ENCODE measurements around the gene RNF114. TPM values are rescaled to one million over a fixed set of nuclear protein-coding genes. Genes with fewer than 3 reads are reported as not detected.

The RNF114 gene
- total and polyA plus RNA-seq, 4 donors: 37.6 to 69.7 (median 60.0) TPM

DNA sequence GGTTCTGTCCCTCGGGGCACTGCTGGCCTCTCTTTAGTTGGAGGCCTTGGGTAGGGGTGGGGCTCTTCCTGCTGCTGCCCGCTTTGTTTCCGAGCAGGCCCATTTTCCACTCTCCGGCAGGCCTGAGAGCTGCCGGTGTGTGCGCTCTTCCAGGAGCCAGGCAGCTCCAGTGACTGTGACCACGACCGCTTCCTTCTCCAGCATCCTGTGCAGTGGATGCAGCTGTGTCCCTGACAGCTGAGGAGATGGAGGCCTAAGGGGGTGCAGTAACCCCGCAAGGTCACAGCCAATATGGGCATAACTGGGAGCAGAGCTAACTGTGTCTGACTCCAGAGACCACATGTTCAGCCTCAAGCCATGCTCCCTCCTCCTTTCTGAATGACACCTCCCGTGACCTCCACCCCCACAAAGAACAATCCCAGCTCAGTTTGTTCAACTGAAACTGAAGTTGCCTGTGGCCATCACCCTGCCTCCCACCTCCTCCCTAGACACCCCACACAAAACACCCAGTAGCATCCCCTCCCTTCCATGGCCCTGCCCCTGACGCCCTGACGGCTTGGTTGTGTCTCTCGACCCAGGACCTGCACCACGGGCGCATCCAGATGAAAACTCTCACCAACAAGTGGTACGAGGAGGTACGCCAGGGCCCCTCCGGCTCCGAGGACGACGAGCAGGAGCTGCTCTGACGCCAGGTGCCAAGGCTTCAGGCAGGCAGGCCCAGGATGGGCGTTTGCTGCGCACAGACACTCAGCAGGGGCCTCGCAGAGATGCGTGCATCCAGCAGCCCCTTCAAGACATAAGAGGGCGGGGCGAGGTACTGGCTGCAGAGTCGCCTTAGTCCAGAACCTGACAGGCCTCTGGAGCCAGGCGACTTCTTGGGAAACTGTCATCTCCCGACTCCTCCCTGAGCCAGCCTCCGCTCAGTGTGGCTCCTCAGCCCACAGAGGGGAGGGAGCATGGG, 48.7 kb upstream of the RNF114 start:
- ATAC-seq (ENCODE audit: insufficient read depth, low FRiP score) (no peak), DNase-seq (peak in 1 of 3 donors; percentile 52)
- TF ChIP-seq, protein P1, sequence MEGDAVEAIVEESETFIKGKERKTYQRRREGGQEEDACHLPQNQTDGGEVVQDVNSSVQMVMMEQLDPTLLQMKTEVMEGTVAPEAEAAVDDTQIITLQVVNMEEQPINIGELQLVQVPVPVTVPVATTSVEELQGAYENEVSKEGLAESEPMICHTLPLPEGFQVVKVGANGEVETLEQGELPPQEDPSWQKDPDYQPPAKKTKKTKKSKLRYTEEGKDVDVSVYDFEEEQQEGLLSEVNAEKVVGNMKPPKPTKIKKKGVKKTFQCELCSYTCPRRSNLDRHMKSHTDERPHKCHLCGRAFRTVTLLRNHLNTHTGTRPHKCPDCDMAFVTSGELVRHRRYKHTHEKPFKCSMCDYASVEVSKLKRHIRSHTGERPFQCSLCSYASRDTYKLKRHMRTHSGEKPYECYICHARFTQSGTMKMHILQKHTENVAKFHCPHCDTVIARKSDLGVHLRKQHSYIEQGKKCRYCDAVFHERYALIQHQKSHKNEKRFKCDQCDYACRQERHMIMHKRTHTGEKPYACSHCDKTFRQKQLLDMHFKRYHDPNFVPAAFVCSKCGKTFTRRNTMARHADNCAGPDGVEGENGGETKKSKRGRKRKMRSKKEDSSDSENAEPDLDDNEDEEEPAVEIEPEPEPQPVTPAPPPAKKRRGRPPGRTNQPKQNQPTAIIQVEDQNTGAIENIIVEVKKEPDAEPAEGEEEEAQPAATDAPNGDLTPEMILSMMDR (IDR thresholded peaks at IDR 0.05; ENCODE audit: control extremely low read depth, extremely low read depth): no peak
- no peaks in the 10 kb centered on the region for H3K27me3 ChIP-seq (ENCODE audit: control insufficient read depth in 3 of 3, insufficient read depth in 3 of 3, low read length in 2 of 3)
- peaks cover 1 to 55% (median 30%) of the 10 kb centered on the region in 5 donors for H3K4me1 ChIP-seq (ENCODE audit: control insufficient read depth in 5 of 5, insufficient read depth in 5 of 5, low read length in 5 of 5)
- no peaks in the 10 kb centered on the region for H3K9me3 ChIP-seq (ENCODE audit: control insufficient read depth in 4 of 4, insufficient read depth in 3 of 4, low read length in 3 of 4)
- 83 to 88% methylated on average over 32 of the region's 32 CpGs for WGBS, 2 donors
- H3K36me3 ChIP-seq (ENCODE audit: control insufficient read depth in 4 of 4, insufficient read depth in 4 of 4, low read length in 4 of 4): peaks cover 4 to 36% (median 20%) of the 10 kb centered on the region in 4 donors
- H3K4me3 ChIP-seq: no peak overlapping the region
- H3K9ac ChIP-seq (ENCODE audit: insufficient read depth in 1 of 2, low read length in 2 of 2): no peak overlapping the region
- peak overlapping the region in 1 of 2 donors; percentile 74 for H3K27ac ChIP-seq (ENCODE audit: low read depth in 1 of 2, low read length in 1 of 2)

DNA sequence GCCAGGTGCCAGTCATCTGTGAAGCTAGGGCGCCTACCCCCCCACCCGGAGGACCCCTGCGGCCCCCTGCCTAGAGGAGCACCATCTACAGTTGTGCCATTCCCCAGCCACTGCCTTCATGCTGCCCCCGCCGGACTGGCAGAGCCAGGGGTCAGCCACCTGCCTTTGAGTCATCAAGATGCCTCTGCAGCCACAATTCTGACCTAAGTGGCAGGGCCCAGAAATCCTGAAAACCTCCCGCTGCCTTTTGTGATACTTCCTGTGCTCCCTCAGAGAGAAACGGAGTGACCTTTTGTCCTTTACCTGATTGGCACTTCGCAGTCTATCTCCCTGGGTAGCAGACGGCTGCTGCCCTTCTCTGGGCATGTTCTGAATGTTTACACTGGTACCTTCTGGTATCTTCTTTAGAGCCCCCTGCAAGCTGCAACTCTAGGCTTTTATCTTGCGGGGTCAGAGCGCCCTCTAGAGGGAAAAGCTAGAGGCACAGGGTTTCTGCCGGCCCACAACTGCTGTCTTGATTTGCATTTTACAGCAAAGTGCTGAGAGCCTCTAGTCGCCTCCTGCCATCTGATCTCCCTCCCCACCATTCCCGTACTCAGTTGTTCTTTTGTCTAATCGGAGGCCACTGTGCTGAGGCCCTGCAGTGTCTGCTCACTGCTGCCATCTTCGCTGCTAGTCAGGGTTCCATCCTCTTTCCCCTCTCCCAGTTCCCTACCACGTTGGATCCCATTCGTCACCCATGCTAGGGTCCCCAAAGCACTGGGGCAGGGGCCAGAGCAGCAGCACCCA, 47.8 kb upstream of the RNF114 start:
- Histone ChIP-seq H3K4me1 (ENCODE audit: control insufficient read depth in 5 of 5, insufficient read depth in 5 of 5, low read length in 5 of 5) (peaks cover 7 to 64% (median 36%) of the 10 kb centered on the region in 5 donors), H3K9me3 (ENCODE audit: control insufficient read depth in 4 of 4, insufficient read depth in 3 of 4, low read length in 3 of 4) (no peaks in the 10 kb centered on the region), H3K27me3 (ENCODE audit: control insufficient read depth in 3 of 3, insufficient read depth in 3 of 3, low read length in 2 of 3) (no peaks in the 10 kb centered on the region), H3K9ac (ENCODE audit: insufficient read depth in 1 of 2, low read length in 2 of 2) (no peak overlapping the region), H3K27ac (ENCODE audit: low read depth in 1 of 2, low read length in 1 of 2) (peak overlapping the region in 1 of 2 donors; percentile 48), H3K4me3 (no peak overlapping the region), H3K36me3 (ENCODE audit: control insufficient read depth in 4 of 4, insufficient read depth in 4 of 4, low read length in 4 of 4) (peaks cover 4 to 31% (median 17%) of the 10 kb centered on the region in 4 donors)
- peak; percentile 81 to 85 (median 83) for DNase-seq
- no peak for ATAC-seq (ENCODE audit: insufficient read depth, low FRiP score)
- 69 to 77% methylated on average over 18 of the region's 18 CpGs for WGBS, 2 donors
- TF ChIP-seq, protein P1 (IDR thresholded peaks at IDR 0.05; ENCODE audit: control extremely low read depth, extremely low read depth): peak; percentile 46

DNA sequence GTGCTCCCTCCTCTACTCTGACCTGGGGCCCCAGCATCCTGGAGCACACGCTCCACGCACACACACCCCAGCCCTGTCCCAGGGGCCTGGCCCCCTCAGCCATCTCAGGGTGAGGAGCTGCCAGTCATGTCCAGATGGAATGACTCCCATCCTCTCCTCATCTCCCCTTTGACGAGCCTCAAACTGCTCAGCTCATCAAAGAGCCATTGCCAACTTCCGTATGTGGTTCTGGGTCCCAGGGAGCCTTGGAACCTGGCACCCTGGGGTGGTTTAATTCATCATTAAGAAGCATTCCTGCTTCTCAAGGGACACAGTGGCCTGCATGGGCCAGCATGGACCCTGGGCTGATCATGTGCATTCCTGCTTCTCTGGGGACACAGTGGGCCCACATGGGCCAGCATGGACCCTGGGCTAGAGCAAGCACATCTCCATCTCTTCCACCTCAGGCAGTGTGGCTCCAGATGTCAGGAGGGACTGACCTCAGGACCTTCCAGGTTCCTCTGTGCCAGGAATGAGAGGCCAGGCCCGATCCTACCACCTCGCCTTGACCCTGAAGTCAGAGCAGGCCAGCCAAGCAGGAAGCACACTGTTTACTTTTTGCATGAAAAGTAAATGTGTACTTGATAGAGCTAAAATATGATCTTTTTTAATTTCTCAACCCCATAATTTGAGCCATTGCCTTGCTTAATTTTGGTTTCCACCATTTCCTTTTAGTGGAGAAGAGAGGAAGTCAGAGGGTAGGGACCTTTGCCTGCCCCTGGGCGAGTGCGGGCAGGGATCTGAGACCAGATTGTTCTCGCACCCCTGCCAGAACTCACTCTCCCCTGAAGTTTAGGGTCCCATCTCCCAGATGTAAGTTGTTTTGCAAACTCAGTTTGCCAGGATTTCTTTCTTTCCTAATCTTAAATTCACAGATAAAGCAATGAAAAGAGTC, 46.9 kb upstream of the RNF114 start:
- no peak overlapping the region for H3K9ac ChIP-seq (ENCODE audit: insufficient read depth in 1 of 2, low read length in 2 of 2)
- peak in 2 of 3 donors; percentile 55 to 65 for DNase-seq
- H3K27ac ChIP-seq (ENCODE audit: low read depth in 1 of 2, low read length in 1 of 2): peak overlapping the region in 1 of 2 donors; percentile 29
- peaks cover 2 to 23% (median 12%) of the 10 kb centered on the region in 4 donors for H3K36me3 ChIP-seq (ENCODE audit: control insufficient read depth in 4 of 4, insufficient read depth in 4 of 4, low read length in 4 of 4)
- peaks cover 10 to 69% (median 36%) of the 10 kb centered on the region in 5 donors for H3K4me1 ChIP-seq (ENCODE audit: control insufficient read depth in 5 of 5, insufficient read depth in 5 of 5, low read length in 5 of 5)
- ATAC-seq (ENCODE audit: insufficient read depth, low FRiP score): no peak
- H3K9me3 ChIP-seq (ENCODE audit: control insufficient read depth in 4 of 4, insufficient read depth in 3 of 4, low read length in 3 of 4): no peaks in the 10 kb centered on the region
- H3K4me3 ChIP-seq: no peak overlapping the region
- 40 to 59% methylated on average over 9 of the region's 9 CpGs for WGBS, 2 donors
- H3K27me3 ChIP-seq (ENCODE audit: control insufficient read depth in 3 of 3, insufficient read depth in 3 of 3, low read length in 2 of 3): no peaks in the 10 kb centered on the region
- TF ChIP-seq, protein P1 (IDR thresholded peaks at IDR 0.05; ENCODE audit: control extremely low read depth, extremely low read depth): no peak
